ENCODE data around the gene NHP2.
"Not testable (repeated sequence)": the region's sequence is repeated elsewhere in the genome, so short reads cannot be mapped to it uniquely, and the experiment has no call there.

The NHP2 gene

DNA sequence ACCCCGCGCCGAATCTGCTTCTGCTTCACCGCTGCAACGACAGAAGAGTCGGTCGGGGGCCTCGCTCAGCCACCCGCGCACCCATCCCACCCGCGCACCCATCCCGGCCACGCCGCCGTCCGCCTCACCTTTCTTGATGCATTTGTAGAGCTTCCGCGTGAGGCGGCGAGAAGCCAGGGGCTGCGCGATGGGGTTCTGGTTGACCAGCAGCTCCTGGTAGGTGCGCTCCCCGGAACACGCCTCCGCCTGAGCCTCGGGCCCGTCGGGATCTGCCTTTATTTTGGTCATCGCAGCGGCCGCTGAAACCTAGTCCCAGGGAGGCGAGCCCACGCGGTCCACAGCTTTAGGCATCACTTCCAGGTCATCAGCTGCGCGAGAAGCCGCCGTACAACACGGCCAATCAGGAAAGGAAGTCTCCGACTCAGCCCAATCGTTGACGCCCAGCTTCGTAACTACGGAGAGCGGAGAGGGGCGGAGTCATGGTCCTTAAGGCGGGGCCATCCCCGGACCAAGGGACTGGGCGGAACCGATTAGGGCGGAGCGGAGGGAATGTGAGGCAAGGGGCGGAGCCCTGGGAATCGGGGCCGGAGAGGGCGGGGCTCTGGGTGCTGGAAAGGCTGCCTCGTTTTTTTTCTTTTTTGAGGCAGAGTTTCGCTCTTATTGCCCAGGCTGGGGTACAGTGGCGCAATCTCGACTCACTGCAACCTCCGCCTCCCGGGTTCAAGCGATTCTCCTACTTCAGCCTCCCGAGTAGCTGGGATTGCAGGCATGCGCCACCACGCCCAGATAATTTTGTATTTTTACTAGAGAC, at the start of gene NHP2:
Gene NHP2 (minus strand): TSS at position 356 of the 811 bp plus-strand sequence. CDS start 68 bp downstream, at position 288.
- DNase-seq (ENCODE audit: low spot score), result peak; percentile 98

DNA sequence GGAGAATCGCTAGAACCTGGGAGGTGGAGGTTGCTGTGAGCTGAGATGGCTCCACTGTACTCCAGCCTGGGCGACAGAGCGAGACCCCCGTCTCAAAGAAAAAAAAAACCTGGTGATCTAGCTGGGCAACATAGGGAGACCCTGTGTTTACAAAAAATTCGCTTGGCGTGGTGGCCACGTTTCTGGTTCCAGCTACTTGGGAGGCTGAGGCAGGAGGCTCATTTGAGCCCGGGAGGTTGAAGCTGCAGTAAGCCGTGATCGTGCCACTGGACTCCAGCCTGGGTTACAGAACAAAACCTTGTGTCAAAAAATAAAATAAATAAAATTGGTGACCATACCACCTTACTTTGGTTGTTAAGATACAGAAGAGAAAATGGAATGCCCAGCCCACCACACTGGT, 48.9 kb upstream of the NHP2 start:
- DNase-seq (ENCODE audit: low spot score), result no peak

DNA sequence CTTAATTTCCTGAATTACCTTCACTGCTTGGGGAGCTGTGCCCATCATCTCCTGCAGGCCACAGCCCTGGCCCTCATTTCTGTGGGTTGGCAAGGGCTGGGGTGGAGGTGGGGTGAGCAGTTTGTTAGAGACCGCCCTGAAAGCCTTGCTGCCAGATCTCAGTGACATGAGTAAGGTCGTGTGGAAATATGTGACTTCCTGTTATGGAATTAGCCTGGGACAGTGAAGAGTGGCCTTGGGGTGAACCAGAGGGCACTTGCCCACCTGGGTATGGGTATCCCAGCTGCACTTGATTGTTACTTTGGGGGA, 48.2 kb upstream of the NHP2 start:
- no peak for DNase-seq (ENCODE audit: low spot score)

DNA sequence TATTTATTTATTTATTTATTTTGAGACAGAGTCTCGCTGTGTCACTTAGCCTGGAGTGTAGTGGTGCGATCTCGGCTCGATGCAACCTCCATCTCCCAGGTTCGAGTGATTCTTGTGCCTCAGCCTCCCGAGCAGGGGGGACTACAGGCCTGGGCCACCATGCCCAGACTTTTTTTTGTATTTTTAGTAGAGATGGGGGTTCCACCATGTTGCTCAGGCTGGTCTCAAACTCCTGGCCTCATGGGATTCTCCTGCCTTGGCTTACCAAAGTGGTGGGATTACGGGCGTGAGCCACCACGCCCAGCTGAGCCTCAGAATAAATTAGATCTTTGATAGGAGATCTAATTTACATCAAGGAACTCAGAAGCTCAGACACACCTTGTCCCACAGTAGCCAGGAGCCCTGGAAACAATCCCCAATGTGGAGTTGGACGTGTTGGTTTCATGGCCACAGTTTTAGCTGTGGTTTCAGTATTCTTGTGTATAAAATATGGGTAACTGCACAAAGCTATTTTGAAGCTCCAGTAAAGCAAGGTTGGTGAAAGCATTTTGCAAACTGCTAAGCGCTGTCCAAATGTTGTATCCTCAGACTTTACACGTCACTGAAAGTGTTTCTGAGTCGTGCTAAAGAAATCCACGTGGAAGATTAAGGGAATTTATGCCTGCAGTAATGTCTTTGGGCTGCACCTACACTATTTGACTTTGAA, 47.7 kb upstream of the NHP2 start:
- DNase-seq (ENCODE audit: low spot score), result no peak

DNA sequence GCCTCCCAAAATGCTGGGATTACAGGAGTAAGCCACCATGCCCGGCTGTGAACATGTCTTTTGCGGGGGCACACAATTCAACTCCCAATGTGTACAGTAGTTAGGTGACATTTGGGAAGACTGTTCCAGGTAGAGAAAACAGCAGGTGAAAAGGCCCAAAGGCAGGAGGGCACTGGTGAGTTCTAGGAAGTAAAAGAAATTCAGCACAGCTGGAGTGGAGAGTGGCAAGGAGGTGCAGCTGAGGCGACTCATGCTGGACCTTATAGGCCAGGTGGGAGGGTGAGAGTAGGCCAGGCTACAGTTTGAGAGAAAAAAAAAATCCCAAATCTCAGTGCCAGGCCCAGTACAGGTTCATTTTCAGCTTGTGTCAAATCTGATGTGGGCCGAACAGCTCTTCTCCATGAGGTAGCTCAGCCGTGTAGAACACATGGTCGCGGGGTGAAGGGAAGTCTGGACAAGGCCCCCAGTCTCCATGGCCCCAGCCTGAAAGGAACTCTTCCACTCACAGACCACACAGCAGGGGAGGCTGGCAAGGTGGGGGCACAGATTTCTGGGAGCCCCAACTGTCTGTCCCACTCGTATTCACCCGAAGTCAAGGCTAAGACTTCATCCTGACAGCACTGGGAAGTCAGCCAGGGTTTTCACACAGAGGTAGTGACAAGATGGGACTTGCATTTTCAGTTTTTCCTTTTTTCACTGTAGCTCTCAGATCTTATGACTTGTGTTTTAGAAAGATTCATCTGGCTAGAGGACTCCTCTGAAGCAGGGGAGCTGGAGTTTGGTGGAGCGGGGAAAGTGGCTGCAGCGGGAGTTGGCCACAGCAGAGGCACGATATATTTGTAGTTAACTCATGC, 46.1 kb upstream of the NHP2 start:
- no peak for DNase-seq (ENCODE audit: low spot score)

DNA sequence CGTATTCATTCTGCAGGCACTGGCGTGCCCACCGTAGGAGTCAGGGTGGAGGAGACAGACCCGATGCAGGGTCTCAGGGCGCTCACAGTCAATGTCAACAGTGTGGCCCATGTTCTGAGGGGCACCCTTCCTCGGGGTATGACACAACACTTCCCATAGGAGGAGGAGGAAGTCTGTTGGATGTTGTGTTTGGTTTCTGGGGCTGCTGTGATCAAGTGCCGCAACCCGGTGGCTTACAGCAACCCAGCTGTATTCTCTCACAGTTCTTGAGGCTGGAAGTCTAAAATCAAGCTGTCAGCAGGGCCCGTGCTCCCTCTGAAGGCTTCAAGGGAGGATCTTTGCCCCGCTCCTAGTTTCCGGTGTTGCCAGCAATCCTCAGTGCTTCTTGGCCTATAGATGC, 45.0 kb upstream of the NHP2 start:
- DNase-seq (ENCODE audit: low spot score), result no peak

DNA sequence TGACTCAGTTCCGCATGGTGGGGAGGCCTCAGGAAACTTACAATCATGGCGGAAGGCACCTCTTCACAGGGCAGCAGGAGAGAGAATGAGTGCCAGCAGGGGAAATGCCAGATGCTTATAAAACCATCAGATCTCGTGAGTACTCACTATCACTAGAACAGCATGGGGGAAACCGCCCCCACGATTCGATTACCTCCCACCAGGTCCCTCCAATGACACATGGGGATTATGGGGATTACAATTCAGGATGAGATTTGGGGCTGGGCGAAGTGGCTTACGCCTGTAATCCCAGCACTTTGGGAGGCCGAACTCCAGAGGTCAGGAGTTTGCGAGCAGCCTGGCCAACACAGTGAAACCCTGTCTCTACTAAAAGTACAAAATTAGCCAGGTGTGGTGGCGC, 44.5 kb upstream of the NHP2 start:
- not testable (repeated sequence) for DNase-seq (ENCODE audit: low spot score)

DNA sequence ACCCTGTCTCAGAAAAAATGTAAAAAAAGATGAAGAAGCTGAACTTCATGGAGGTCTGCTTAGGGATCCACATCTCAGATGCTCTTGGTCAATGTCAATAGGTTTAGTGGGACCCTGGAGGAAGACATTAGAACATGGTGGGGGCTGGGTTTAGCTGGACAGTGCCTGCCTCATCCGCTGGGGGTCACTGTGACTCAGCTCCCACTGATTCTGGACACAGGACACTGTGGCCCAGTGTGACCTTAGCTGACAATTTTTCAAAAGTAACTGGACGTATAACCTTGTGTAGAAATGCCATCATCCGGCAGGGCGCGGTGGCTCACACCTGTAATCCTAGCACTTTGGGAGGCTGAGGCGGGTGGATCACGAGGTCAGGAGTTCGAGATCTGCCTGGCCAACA, 43.3 kb upstream of the NHP2 start:
- no peak for DNase-seq (ENCODE audit: low spot score)

DNA sequence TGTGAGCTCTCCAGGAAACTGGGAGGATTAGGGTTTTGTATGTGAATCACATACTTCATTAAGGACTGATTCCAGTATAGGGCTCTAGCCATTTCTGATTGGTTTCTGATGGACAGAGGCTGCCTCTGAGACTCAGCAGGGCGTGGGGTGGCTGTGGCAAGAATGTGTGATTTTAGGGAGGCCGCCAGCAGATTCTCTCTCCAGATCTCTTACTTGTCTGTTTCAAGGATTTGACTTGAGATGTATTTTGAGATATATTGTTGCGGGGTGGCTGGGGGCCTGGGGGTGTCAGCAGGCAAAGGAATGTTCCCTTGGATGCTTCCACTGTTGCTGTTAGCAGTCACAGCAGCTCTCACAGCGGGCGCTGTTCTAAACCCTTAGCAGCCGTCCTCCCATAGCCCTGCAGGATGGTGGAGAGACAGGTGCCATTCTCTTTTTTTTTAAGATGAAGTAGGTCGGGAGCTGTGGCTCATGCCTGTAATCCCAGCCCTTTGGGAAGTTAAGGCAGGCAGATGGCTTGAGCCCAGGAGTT, 42.7 kb upstream of the NHP2 start:
- no peak for DNase-seq (ENCODE audit: low spot score)

DNA sequence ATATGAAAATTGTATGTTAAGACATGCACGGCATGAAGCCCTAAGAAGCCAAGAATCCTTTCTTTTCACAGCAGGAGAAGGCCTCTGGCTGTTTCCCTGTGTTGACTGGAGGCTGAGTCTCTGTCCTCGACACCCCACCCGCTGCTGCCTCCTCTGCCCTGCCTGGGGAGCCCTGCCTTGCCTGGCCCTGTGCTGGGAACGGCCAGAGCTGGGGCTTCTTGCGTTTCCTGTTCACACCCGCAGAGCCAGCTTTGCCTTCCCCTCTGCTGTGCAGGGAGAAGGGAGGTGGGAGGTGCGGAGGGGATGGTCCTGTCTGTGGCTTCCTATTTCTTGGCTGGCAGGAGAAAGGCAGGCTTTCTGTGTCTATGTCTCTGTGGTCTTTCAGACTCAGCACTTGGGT, 40.3 kb upstream of the NHP2 start:
- DNase-seq (ENCODE audit: low spot score), result no peak

DNA sequence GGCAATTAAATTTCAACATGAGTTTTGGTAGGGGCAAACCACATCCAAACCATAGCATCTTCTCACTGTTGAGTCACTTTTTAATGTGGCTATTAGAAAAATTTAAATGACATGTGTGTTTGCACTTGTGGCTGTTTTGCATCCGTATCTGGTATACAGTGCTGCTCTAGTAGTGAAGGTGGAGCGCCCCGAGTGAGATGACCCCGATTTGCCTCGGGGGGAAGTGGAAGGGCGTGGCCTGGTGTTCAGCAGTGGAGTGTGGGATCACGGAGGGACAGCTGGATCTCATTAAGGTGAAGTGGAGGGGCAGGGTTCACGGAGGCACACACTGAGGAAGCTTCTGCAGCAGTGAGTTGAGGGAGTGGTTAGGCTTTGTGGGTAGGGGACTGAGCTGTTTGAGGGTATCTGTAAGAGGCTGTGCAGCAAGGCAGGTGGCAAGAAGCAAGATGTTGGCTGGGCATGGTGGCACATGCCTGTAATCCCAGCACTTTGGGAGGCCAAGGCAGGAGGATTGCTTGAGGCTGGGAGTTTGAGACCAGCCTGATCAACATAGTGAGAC, 39.6 kb upstream of the NHP2 start:
- peak; percentile 28 for DNase-seq (ENCODE audit: low spot score)

DNA sequence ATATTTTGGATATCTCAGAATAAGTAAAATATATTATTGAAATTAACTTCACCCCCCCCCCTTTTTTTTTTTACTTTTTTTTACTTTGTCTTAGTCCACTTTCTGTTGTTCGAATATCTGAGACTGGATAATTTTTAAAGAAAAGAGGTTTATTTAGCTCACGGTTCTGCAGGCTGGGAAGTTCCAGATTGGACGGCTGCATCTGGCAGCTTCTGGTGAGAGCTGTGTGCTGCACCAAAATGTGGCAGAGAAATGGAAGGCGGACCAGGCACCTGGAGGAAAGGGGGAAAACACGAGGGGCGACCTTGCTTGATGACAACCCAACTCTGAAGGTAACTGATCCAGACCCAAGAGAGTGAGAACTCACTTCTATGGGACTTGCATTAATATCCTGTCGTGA, 39.1 kb upstream of the NHP2 start:
- no peak for DNase-seq (ENCODE audit: low spot score)

DNA sequence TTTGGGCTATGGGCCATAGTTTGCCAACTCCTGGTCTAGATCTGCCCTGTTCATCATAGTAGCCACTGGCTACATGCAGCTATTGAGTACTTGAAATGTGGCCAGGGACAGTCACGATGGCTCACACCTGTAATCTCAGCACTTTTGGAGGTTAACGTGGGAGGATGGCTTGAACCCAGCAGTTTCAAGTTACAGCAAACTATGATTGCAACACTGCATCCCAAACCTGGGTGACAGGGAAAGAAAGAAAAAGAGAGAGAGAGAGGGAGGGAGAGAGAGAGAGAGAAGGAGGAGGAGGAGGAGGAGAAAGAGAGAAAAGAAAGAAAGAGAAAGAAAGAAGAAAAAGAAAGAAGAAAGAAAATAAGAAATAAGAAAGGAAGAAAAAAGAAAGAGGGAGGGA, 38.6 kb upstream of the NHP2 start:
- no peak for DNase-seq (ENCODE audit: low spot score)

DNA sequence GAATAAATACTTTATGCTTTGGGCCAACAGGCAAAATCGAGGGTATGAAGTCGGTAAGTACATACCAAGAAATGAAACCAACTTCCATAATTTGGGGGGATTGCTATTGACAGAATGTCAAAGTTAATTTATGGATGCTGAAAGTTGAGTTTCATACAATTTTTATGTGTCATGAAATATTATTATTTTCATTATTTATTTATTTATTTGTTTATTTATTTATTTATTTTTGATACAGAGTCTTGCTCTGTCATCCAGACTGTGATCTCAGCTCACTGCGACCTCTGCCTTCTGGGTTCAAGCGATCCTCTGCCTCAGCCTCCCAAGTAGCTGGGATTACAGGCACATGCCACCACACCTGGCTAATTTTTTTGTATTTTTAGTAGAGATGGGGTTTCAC, 38.0 kb upstream of the NHP2 start:
- no peak for DNase-seq (ENCODE audit: low spot score)

DNA sequence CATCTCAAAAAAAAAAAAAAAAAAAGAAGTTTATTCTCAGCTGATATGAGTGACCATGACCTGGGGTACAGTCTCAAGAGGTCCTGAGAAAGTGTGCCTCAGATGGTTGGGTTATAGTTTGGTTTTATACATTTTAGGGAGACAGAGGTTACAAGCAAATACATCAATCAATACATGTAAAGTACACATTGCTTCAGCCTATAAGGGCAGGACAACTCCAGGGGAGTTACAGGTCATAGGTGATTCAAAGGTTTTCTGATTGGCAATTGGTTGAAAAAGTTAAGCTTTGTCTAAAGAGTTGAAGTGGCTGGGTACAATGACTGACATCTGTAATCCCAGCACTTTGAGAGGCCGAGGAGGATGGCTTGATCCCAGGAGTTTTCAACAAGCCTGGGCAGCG, 35.7 kb upstream of the NHP2 start:
- DNase-seq (ENCODE audit: low spot score), result no peak

DNA sequence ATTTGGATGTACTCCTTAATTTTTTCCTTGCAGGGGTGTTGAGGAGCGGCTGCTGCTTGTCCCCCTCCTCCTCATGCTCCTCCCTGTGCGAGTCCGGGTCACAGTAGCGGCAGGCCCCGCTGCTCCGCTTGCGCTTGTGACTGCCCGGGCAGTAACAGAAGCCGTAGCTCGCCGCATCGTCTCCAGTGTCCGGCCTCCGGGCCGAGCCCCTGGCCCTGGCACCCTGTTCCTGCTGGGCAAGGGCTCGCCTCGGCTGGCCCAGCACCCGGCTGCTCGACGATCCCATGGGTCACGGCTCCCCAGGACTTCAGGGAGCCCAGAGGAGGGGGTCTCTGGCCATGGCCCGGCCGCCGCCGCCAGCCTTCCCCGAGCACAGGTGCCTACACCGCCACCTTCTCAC, 33.3 kb upstream of the NHP2 start, which contains the start of gene GMCL2:
Gene GMCL2 (minus strand): TSS at position 358 of the 400 bp plus-strand sequence. CDS start 72 bp downstream, at position 286.
- no peak for DNase-seq (ENCODE audit: low spot score)

DNA sequence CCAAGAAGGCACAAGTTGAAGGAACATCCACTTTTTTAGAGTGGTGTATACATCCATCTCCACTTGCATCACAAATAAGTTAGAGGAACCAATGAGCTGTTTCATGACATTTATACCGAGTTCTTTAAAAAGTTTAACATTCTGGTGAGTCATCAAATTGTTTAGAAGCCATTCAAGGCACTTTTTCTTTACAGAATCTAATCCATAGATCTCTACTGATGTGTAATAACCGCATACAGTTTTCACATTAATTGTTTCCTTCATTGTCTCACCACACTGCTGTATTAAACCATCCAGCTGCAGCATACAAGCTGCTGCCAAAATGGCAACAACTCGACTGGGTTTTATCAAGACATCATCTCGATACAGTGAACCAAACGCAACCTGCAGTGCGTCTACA, 32.7 kb upstream of the NHP2 start:
- no peak for DNase-seq (ENCODE audit: low spot score)

DNA sequence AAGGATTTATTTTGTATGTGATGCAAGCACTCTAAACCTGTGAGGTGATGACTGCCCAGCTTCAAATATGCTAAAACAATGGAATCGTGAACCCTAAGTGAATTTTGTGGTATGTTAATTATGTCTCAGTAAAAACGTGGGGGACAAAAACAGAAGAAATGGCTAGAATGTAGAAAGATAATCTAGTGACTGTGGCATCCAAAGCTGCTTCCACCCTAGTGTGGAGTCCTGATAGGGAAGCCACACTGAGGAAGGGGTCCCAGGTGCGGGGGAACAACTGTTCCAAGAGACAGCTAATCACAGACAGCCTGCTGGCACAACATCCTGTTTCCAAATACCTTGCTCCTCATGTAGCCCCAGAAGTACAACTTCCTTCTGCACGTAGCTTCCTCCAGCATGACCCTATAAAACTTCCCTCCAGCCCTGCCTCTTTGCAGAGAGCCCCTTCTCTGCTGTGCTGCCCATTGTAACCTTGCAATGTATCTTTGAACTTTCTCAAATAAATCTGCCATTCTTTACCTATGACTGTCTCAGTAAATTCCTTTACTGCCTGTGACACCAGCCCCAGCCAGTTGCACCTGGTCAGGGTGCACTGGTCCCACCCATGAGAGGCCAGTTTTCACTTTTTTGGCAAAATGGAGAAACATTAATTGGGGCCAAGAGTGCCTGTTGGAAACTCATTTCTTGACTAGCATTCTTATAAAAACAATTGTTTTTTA, 28.6 kb upstream of the NHP2 start:
- DNase-seq (ENCODE audit: low spot score), result no peak

DNA sequence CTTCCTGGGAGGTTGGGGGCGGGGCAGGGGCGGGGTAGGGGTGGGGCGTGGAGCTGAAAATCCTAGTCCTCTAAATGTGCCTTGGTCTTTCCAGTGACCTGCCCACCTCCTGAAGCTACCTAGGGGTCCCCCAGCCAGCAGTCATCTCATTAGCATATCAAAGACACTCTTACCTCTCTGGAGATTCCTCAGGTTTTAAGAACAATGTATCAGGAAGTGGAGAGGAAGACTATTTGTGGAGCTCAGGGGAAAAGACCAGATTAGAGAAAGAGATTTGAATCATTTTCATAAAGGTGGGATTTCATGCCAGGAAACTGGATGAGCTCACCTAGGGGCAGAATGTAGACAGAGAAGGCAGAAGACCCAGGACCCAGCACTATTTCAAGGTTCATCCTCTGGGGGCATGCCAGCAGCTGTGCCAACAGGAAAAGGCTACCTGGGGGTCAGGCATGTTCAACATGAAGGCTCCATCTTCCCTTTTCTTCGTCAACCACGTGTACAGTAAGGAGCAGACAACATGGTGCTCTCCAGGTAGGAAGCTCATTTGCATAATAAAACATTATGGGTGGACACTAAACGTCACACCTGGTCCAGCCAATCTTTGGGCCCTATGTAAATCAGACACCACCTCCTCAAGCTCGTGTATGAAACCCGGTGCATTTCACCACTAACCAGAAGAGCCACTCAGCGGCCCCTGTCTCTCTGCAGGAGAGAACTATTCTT, 26.6 kb upstream of the NHP2 start:
- no peak for DNase-seq (ENCODE audit: low spot score)

DNA sequence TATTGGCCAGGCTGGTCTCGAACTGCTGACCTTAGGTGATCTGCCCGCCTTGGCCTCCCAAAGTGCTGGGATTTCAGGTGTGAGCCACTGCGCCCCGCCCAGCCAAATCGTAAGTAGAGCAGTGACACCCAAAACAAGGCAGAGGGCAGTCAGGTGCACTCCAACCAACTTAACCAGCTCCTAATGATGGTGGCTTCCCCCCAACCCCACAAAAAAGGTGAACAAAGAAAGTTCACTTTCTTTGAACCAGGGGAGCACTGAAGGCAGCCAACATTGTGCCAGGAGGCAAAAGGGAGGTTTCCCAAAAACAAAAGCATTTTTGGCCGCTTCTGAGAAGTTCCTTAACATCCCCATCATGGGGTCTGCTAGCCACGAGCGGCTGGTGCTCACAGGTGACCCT, 23.9 kb upstream of the NHP2 start:
- DNase-seq (ENCODE audit: low spot score), result no peak

DNA sequence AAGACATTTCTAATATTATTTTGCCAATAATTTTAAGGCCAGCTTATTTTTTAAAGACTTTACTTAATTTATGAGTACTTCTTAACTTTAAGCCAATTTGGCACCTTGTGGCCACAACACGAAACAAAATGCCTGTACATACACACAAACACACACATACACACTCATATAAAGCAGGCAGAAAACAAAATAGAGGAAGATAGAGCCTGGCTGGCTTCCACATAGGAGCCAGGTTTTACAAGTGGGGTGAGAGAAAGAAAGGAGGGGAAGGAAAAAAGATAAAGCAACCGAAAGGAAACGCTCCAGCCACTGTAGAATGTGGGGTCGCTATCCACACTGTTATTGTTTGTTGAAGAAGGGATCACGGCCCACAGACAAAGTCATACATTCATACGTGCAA, 23.1 kb upstream of the NHP2 start:
- DNase-seq (ENCODE audit: low spot score), result no peak
